IMR-90 (cell line): ENCODE results near the gene PTEN. TPM values are rescaled to one million over a fixed set of nuclear protein-coding genes. Genes with fewer than 3 reads are reported as not detected.

Experiments used
- ATAC-seq: fragments of 200-7000 bp; cut with Tn5 transposase; 2 replicates; pipeline ENCODE4 v1.9.1; 2020; ENCODE audit warnings: low read depth, mild to moderate bottlenecking, moderate library complexity
- BruUV-seq: library from RNA; stranded (reverse); fragments of 400-500 nt; replicated peaks from 2 replicates; lab custom pipeline; 2021; lab: Mats Ljungman, UMichigan
- CTCF ChIA-PET: fragments of 300-600 bp; formaldehyde crosslinking; extraction: SDS; loops from one replicate; lab custom pipeline; 2021; ENCODE audit warnings: antibody characterized with exemption; lab: Yijun Ruan, JAX
- POLR2A ChIA-PET: fragments of 300-600 bp; sonication (Branson Sonifier 250); formaldehyde crosslinking; loops from one replicate; lab custom pipeline; 2022; ENCODE audit warnings: antibody characterized with exemption; ENCODE audit not compliant: unreplicated experiment; lab: Charles Lee
- DNase-seq: peaks from one replicate; pipeline ENCODE4 v3.0.0; 2013
- H2AFZ ChIP-seq: replicated peaks from 2 replicates; pipeline ENCODE3; 2013; ENCODE audit warnings: low read length, mild to moderate bottlenecking; ENCODE audit not compliant: poor library complexity
- H2AK5ac ChIP-seq: 2 replicates; pipeline ENCODE4 v1.6.1; 2013; ENCODE audit warnings: low read depth, low read length, inconsistent platforms
- H2AK9ac ChIP-seq: replicated peaks from 2 replicates; pipeline ENCODE3; 2013; ENCODE audit warnings: mild to moderate bottlenecking, low read depth, low read length, moderate library complexity; ENCODE audit not compliant: poor library complexity
- H2BK120ac ChIP-seq: 2 replicates; pipeline ENCODE4 v1.6.1; 2013; ENCODE audit warnings: low read depth, low read length, inconsistent platforms
- H2BK15ac ChIP-seq: 3 replicates; pipeline ENCODE4 v1.6.1; 2013; ENCODE audit warnings: low read depth, low read length, inconsistent platforms
- H2BK20ac ChIP-seq: 2 replicates; pipeline ENCODE4 v1.6.1; 2013; ENCODE audit warnings: low read depth, mild to moderate bottlenecking, inconsistent platforms, low read length, moderate library complexity
- H2BK5ac ChIP-seq: 2 replicates; pipeline ENCODE4 v1.6.1; 2013; ENCODE audit warnings: mild to moderate bottlenecking, low read depth, low read length, inconsistent platforms; ENCODE audit not compliant: poor library complexity, severe bottlenecking
- H3K14ac ChIP-seq: replicated peaks from 2 replicates; pipeline ENCODE4 v1.6.1; 2013; ENCODE audit warnings: low read depth, low read length, inconsistent platforms
- H3K18ac ChIP-seq: 2 replicates; pipeline ENCODE4 v1.6.1; 2013; ENCODE audit warnings: low read depth, low read length, control low read depth
- H3K23ac ChIP-seq: 2 replicates; pipeline ENCODE4 v1.6.1; 2013; ENCODE audit warnings: low read depth, low read length, inconsistent platforms
- H3K27ac ChIP-seq: 2 replicates; pipeline ENCODE4 v1.5.1; 2013; ENCODE audit warnings: mild to moderate bottlenecking, control low read depth, low read length; ENCODE audit not compliant: insufficient read depth
- H3K27me3 ChIP-seq: 2 replicates; pipeline ENCODE4 v1.6.1; 2013; ENCODE audit warnings: low read length; ENCODE audit not compliant: control insufficient read depth, insufficient read depth
- H3K36me3 ChIP-seq: 2 replicates; pipeline ENCODE4 v1.6.1; 2013; ENCODE audit warnings: low read length, mixed read lengths; ENCODE audit not compliant: control insufficient read depth, insufficient read depth
- H3K4ac ChIP-seq: 2 replicates; pipeline ENCODE4 v1.6.1; 2013; ENCODE audit warnings: low read depth, low read length, inconsistent platforms
- H3K4me1 ChIP-seq: 2 replicates; pipeline ENCODE4 v1.6.1; 2013; ENCODE audit warnings: low read length, mixed read lengths; ENCODE audit not compliant: control insufficient read depth, insufficient read depth
- H3K4me2 ChIP-seq: 2 replicates; pipeline ENCODE4 v1.6.1; 2013; ENCODE audit warnings: low read depth, mild to moderate bottlenecking, control low read depth, low read length, moderate library complexity
- H3K4me3 ChIP-seq: 2 replicates; pipeline ENCODE4 v1.5.1; 2013; ENCODE audit warnings: low read depth, mild to moderate bottlenecking, control low read depth, low read length, moderate library complexity; ENCODE audit not compliant: insufficient read depth
- H3K56ac ChIP-seq: 2 replicates; pipeline ENCODE4 v1.6.1; 2013; ENCODE audit warnings: low read length, inconsistent platforms; ENCODE audit not compliant: insufficient read depth; ENCODE audit errors: extremely low read depth
- H3K79me1 ChIP-seq, 2 experiments: 2 replicates each; pipeline ENCODE4 v1.6.1; 2013; ENCODE audit warnings: low read length in 2 of 2, inconsistent platforms in 1 of 2, low read depth in 1 of 2
- H3K9ac ChIP-seq: 2 replicates; pipeline ENCODE4 v1.6.1; 2013; ENCODE audit warnings: low read depth, low read length, control low read depth
- H3K9me1 ChIP-seq: 2 replicates; pipeline ENCODE4 v1.6.1; 2013; ENCODE audit warnings: low read length, inconsistent platforms; ENCODE audit not compliant: insufficient read depth
- H3K9me3 ChIP-seq: 2 replicates; pipeline ENCODE4 v1.6.1; 2013; ENCODE audit warnings: low read length; ENCODE audit not compliant: control insufficient read depth, insufficient read depth
- H4K20me1 ChIP-seq: 2 replicates; pipeline ENCODE4 v1.6.1; 2013; ENCODE audit warnings: low read length, inconsistent platforms; ENCODE audit not compliant: insufficient read depth
- H4K5ac ChIP-seq: 2 replicates; pipeline ENCODE4 v1.6.1; 2013; ENCODE audit warnings: mild to moderate bottlenecking, low read depth, low read length, control low read depth
- H4K8ac ChIP-seq, 2 experiments: 2 replicates each; pipeline ENCODE4 v1.6.1; 2013; ENCODE audit warnings: low read depth in 2 of 2, low read length in 2 of 2, control low read depth in 1 of 2, inconsistent platforms in 1 of 2
- H4K91ac ChIP-seq: 2 replicates; pipeline ENCODE4 v1.6.1; 2013; ENCODE audit warnings: low read depth, low read length, inconsistent platforms; ENCODE audit not compliant: insufficient read depth
- CTCF ChIP-seq: conservative IDR thresholded peaks from 2 replicates; pipeline ENCODE4 v1.5.1; 2012; ENCODE audit warnings: mild to moderate bottlenecking, low read depth, low read length, improper control_type of control experiment
- MAFK ChIP-seq: IDR thresholded peaks from 2 replicates; pipeline ENCODE4 v1.6.1; 2012; ENCODE audit warnings: low read depth, low read length, improper control_type of control experiment
- RCOR1 ChIP-seq: IDR thresholded peaks from 2 replicates; pipeline ENCODE4 v1.6.1; 2012; ENCODE audit warnings: mild to moderate bottlenecking, low read length, improper control_type of control experiment; ENCODE audit not compliant: insufficient replicate concordance
- RFX5 ChIP-seq: IDR thresholded peaks from 2 replicates; pipeline ENCODE4 v1.8.0; 2012; ENCODE audit warnings: low read depth, mild to moderate bottlenecking, low read length, moderate library complexity
- SMC3 ChIP-seq: fragments of 150-350 bp; IDR thresholded peaks from 2 replicates; pipeline ENCODE4 v1.6.1; 2016; ENCODE audit warnings: low read depth, mild to moderate bottlenecking, antibody characterized with exemption, low read length, moderate library complexity
- dilution Hi-C: fragments of 300-500 bp; cut with HindIII; formaldehyde crosslinking; loops from one replicate; pipeline ENCODE4 v1.14.3; 2018; ENCODE audit warnings: low sequenced_read_pairs; ENCODE audit not compliant: unreplicated experiment
- in situ Hi-C: fragments of 300-500 bp; cut with MboI; formaldehyde crosslinking; loops from 3 replicates; pipeline ENCODE4 v1.14.3; 2019; ENCODE audit warnings: low sequenced_read_pairs, inconsistent platforms, mixed read lengths
- intact Hi-C: fragments of 100-400 bp; cut with micrococcal nuclease; formaldehyde crosslinking; loops from 2 replicates; pipeline ENCODE4 v1.10.0; 2022
- polyA plus RNA-seq, 3 experiments: library from polyadenylated mRNA; depleted of rRNA; stranded (reverse); fragments of >200 nt; gene quantifications; 2 replicates each; pipeline ENCODE4 v1.2.3, GENCODE V29; 2012; ENCODE audit warnings: low replicate concordance in 1 of 3
- total RNA-seq: library from RNA; depleted of rRNA; stranded (reverse); fragments of >200 nt; gene quantifications from 2 replicates; pipeline ENCODE4 v1.2.3, GENCODE V29; 2012

PTEN gene
- total and polyA plus RNA-seq, 2 of the 4 experiments (the other 2 are of a cell fraction) = 12.0 to 38.9 TPM

- Histone ChIP-seq H2AK5ac (no peak overlapping the region), H2BK20ac (no peak overlapping the region), H4K8ac (no peak overlapping the region), H3K9me1 (no peaks in the 10 kb centered on the region), H4K5ac (no peak overlapping the region), H2AFZ (no peak overlapping the region), H3K4me1 (no peaks in the 10 kb centered on the region), H3K56ac (no peak overlapping the region), H3K36me3 (no peaks in the 10 kb centered on the region), H3K23ac (no peak overlapping the region), H4K91ac (no peak overlapping the region), H2BK5ac (no peak overlapping the region), H2BK15ac (no peak overlapping the region), H3K27me3 (no peaks in the 10 kb centered on the region), H4K20me1 (no peaks in the 10 kb centered on the region), H3K4ac (no peak overlapping the region), H3K4me3 (no peak overlapping the region), H3K9ac (no peak overlapping the region), H2AK9ac (no peak overlapping the region), H2BK120ac (no peak overlapping the region), H3K4me2 (no peak overlapping the region), H3K27ac (no peak overlapping the region), H3K79me1 (no peaks in the 10 kb centered on the region), H3K9me3 (no peaks in the 10 kb centered on the region), H3K18ac (no peak overlapping the region), H3K14ac (no peak overlapping the region)
- ATAC-seq (no peak), DNase-seq (no peak)
- CTCF ChIA-PET = no interaction called here
- POLR2A ChIA-PET = no interaction called here
- intact Hi-C loops (no loop called here), in situ Hi-C loops (no loop called here), dilution Hi-C loops (no loop called here)
- TF ChIP-seq RFX5 (no peak), MAFK (peak; percentile 96), SMC3 (no peak), CTCF (no peak), RCOR1 (no peak)
- BruUV-seq = no TSS peak
Observed at GRCh38 chr10:87826653-87827052, 36.8 kb upstream of the PTEN start.
